Ramos (cell line): ENCODE measurements around the gene PLAGL2.
"Not testable (repeated sequence)": the region's sequence is repeated elsewhere in the genome, so short reads cannot be mapped to it uniquely, and the experiment has no call there.

Experiments used
- in situ Hi-C: fragments of 300-500 bp; cut with MboI; formaldehyde crosslinking; loops from one replicate; pipeline ENCODE4 v1.14.3; 2022; ENCODE audit warnings: low sequenced_read_pairs; ENCODE audit not compliant: unreplicated experiment

PLAGL2 gene

DNA sequence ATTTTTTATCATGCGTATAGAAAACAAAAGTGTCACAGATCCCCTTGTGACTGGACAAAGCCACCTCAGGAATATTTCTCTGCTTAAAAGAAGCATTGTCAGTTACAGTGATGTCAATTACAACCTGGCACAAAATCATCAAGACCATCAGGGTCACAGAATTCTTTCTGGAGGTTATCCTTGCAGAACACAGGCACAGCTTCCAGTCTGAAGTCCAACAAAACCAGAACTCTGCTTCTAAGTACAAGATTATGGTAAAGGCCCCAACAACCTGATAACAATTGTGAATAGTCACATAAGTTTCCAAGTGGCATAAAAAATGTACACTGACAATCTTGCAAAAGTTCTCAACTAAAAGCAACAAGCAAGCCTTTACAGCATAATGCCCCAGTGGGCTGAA lies 21.0 kb downstream of the PLAGL2 start:
- in situ Hi-C loops, result no loop called here

DNA sequence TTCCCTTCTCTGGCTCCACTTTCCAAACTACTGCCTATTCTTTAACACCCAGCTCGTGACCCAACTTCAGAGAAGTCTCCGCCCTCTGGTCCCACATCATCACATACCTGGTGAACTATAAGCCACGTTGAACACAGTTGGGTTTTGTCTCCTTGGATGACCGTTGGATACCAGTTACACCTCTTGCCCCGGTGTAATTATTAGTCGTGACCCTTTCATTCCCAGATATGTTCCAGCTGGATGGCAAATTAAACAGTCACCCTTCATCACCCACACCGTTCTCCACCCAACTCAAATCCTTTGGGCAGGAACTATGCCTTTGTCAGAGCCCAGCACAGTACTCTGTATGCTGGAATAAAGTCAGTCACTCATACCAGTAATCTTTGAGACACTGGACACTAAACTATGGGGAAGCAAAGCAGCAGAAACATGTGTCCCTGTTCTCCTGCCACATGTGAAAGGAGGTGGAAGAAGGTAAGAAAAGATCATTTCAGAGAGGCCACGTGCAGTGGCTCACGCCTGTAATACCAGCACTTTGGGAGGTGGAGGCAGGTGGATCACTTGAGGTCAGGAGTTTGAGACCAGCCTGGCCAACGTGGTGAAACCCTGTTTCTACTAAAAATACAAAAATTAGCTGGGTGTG lies 22.5 kb downstream of the PLAGL2 start:
- in situ Hi-C loops, result no loop called here

- in situ Hi-C loops, result no loop called here
Measured at GRCh38 chr20:32183947-32184635, 23.5 kb downstream of the PLAGL2 start.

DNA sequence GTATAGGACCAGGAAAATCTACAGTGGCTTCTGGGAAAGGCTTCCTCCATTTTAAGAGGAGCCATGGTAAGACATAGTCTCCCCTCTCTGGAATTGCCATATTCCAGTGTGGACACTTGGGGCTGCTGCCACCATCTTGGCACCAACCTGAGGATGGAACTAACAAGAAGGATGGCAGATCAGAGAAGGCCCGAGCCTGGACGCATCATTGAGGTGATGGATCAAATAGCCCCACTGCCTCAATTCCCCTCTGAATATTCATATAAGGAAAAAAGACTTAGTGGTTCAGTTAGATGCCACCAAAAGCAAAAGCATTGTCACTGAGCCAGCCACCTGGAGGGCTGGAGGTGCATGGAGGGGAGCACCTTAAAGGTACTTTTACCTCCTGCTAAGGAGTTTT lies 25.9 kb downstream of the PLAGL2 start:
- in situ Hi-C loops, result no loop called here

DNA sequence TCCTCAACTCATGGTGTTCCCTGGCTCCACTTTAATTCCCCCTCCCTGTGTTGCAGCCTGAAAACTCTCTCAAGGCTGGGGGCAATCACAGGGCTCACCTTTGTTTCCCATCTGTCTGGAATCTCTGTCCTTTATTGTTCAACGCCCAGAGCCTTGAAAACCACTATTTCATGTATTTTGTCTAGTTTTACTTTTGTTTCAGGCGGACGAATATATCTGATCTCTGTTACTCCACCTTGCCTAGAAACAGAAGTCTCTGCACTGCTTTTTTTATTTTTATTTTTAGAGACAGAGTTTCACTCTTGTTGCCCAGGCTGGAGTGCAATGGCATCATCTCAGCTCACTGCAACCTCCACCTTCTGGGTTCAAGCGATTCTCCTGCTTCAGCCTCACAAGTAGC lies 27.6 kb downstream of the PLAGL2 start:
- in situ Hi-C loops, result no loop called here

GRCh38 chr20:32179515-32179914 lies 28.0 kb downstream of the PLAGL2 start:
- in situ Hi-C loops, result no loop called here

DNA sequence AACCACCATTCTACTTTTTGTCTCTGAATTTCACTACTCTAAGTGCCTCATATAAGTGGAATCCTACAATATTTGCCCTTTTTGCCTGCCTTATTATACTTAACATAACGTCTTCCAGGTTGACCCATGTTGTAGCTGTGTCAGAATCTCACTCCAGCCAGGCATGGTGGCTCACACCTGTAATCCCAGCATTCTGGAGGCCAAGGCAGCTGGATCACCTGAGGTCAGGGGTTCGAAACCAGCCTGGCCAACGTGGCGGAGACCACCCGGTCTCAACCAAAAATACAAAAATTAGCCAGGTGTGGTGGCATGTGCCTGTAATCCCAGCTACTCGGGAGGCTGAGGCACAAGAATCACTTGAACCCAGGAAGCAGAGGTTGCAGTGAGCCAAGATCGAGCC lies 29.8 kb downstream of the PLAGL2 start:
- in situ Hi-C loops, result not testable (repeated sequence)

GRCh38 chr20:32168184-32168910 lies 39.2 kb downstream of the PLAGL2 start:
- in situ Hi-C loops, result no loop called here

DNA sequence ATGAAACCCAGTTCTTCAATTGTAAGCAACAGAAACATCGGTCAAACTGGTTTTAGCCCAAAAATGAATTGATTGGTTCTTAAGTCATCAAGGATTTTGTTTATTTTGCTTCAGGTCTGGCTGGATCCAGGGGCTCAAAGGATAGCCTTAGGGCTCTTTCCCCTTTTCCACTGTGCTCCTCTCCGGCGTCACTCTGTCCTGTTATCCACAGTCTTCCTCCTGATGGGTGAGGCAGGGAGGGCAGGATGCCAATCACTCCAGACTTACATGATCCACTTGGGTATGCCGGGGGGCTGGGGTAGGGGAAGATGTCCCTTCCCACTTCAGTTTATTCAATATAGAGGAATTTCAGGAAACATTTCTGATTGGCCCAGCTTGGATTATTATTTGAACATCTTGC lies 40.0 kb downstream of the PLAGL2 start:
- in situ Hi-C loops, result no loop called here

DNA sequence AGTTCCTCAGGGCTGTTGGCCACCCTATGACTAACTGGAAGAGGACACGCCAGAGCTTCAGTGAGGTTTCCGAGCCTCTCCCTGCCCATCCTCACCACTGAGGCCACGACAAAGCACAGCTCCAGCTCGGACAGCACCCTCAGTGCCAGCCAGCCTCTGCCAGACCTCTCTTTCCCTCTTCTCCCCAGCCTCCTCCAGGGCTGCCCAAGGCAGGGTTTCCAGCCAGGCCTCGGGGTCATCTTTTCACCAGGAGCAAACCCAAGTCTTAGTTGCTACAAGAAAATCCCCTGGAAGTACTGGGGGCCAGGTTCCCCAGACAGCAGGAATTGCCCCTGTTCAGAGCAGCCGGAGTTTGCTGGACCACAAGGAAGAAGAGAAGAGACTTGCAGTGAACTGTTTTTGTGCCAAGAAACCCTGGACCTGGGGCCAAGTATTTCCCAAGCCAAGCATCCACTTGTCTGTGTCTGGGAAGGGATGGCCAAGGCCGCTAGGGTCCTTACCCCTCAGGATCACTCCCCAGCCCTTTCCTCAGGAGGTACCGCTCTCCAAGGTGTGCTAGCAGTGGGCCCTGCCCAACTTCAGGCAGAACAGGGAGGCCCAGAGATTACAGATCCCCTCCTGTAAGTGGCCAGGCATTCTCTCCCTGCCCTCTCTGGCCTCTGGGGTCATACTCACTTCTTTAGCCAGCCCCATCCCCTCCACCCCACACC lies 41.6 kb downstream of the PLAGL2 start:
- in situ Hi-C loops, result no loop called here

DNA sequence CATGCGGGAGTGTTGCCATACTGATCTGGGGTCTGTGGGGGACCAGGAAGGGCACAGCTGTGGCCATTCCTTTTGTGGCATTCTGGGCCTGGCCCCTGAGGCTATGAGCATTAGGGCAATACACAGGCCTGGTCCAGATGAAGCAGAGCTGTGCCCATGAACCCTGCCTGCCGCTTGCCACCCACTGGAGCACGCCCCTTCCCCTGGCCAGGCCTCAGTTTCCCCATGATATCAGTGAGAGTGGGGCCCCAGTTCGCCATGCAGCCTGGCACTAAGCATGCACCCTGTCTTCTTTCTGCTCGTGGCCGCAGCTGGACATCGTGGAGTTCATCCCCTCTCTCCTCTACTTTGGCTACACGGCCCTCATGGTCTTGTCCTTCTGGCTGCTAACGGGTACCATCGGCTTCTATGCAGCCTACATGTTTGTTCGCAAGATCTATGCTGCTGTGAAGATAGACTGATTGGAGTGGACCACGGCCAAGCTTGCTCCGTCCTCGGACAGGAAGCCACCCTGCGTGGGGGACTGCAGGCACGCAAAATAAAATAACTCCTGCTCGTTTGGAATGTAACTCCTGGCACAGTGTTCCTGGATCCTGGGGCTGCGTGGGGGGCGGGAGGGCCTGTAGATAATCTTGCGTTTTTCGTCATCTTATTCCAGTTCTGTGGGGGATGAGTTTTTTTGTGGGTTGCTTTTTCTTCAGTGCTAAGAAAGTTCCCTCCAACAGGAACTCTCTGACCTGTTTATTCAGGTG lies 42.4 kb downstream of the PLAGL2 start:
- in situ Hi-C loops, result no loop called here

DNA sequence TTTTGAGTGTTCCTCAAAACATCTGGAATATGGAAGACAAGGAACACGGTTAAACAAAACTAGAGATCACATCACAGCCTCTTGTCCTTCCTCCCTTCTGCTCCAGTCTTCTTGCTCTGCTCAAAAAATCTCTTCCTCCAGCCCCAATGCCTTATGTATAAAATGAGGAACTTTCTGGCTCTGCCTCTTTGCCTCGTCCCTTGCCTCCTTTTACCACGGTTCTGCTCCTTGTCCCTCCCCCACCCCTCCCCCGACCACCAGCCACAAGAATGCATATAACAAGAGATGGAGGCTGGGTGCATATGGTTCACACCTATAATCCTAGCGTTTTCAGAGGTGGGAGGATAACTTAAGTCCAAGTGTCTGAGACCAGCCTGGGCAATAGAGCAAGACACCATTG lies 43.6 kb downstream of the PLAGL2 start:
- in situ Hi-C loops, result no loop called here

- in situ Hi-C loops, result no loop called here
Measured at GRCh38 chr20:32162351-32162750, 45.2 kb downstream of the PLAGL2 start.

DNA sequence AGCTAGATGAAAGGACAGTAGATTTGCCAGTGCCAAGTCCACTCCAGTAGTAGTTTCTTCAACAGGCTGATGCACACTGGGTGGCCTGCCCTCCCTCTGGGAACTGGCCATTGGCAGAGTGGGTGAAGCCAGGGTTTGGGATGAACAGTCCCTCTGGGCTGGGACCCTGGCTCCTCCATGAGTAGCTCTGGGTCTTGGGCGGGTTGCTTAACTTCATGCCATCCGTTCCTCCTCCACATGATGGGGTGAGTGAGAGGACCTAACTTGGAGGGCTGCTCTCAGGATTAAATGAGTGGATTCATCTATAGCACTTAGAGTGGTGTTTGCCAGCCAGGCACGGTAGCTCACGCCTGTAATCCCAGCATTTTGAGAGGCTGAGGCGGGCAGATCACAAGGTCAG lies 47.2 kb downstream of the PLAGL2 start:
- in situ Hi-C loops, result no loop called here

DNA sequence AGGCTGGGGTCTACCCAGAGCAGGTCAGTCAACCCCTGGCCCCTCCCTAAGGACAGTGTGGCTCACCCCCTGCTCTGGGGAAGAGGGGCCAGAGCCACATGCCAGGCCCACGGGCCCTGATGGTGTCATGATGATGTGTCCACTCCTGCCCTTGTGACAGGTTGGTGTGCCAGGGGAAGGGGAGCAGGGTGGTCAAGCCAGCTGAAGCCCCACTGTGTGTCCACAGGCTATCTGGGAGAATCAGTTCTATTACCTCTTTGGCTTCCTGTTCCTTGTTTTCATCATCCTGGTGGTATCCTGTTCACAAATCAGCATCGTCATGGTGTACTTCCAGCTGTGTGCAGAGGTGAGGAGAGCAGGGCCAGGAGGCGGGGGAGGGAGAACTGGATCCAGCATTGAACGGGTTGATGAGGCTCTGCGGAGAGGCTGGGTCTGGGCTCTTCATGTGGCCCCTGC lies 47.7 kb downstream of the PLAGL2 start:
- in situ Hi-C loops, result no loop called here

- in situ Hi-C loops, result no loop called here
Measured at GRCh38 chr20:32158943-32159660, 48.4 kb downstream of the PLAGL2 start.

DNA sequence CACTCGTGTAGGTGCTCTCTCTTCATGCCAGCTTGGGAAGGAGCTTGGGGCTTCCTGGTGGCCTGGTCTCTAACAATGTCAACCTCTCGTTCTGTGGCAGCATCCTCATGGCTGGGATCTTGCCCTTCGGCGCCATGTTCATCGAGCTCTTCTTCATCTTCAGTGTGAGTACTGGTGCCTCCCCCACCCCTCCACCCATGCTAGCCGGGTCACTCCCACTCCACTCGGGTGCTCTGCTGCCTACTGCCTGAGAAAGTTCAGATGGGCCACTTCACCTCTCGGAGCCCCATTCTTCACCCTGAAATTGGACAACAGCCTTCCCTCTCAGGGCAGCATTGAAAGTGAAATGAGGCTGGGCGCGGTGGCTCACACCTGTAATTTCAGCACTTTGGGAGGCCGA lies 49.2 kb downstream of the PLAGL2 start:
- in situ Hi-C loops, result no loop called here

GRCh38 chr20:32157611-32158010 lies 49.9 kb downstream of the PLAGL2 start:
- in situ Hi-C loops, result no loop called here
